Smooth muscle cell (in vitro differentiated cells): ENCODE data around the gene DUS3L. TPM values are rescaled to one million over a fixed set of nuclear protein-coding genes. Genes with fewer than 3 reads are reported as not detected.

Experiments
- DNase-seq: peaks from one replicate; lab custom pipeline; 2025; ENCODE audit not compliant: unreplicated experiment; lab: John Stamatoyannopoulos, UW
- H2AFZ ChIP-seq: fragments of 200-600 bp; sonication (generic); 2 replicates; pipeline ENCODE4 v1.6.0; 2016; ENCODE audit warnings: antibody characterized with exemption, low read depth, mild to moderate bottlenecking
- H3F3A ChIP-seq: fragments of 200-600 bp; sonication (generic); 2 replicates; pipeline ENCODE4 v1.6.0; 2017; ENCODE audit warnings: antibody characterized with exemption, low read depth
- H3K27ac ChIP-seq: fragments of 200-600 bp; sonication (generic); 2 replicates; pipeline ENCODE4 v1.5.1; 2016; ENCODE audit warnings: low read depth, mild to moderate bottlenecking
- H3K27me3 ChIP-seq: fragments of 200-600 bp; sonication (generic); 2 replicates; pipeline ENCODE4 v1.6.1; 2016; ENCODE audit warnings: low read depth, mild to moderate bottlenecking
- H3K36me3 ChIP-seq: fragments of 200-600 bp; sonication (generic); 2 replicates; pipeline ENCODE4 v1.5.1; 2016; ENCODE audit warnings: low read depth
- H3K4me1 ChIP-seq: fragments of 200-600 bp; sonication (generic); 2 replicates; pipeline ENCODE4 v1.5.1; 2016; ENCODE audit warnings: low read depth
- H3K4me2 ChIP-seq: fragments of 200-600 bp; sonication (generic); 2 replicates; pipeline ENCODE4 v1.6.0; 2016; ENCODE audit warnings: mild to moderate bottlenecking
- H3K4me3 ChIP-seq: fragments of 200-600 bp; sonication (generic); 2 replicates; pipeline ENCODE4 v1.5.1; 2016; ENCODE audit warnings: mild to moderate bottlenecking
- H3K79me2 ChIP-seq: fragments of 200-600 bp; sonication (generic); 2 replicates; pipeline ENCODE4 v1.6.0; 2016; ENCODE audit warnings: low read depth, mild to moderate bottlenecking
- H3K9ac ChIP-seq: fragments of 200-600 bp; sonication (generic); 2 replicates; pipeline ENCODE4 v1.6.0; 2016; ENCODE audit warnings: low read depth
- H3K9me3 ChIP-seq: fragments of 200-600 bp; sonication (generic); replicated peaks from 2 replicates; pipeline ENCODE4 v1.5.1; 2016; ENCODE audit warnings: low read depth
- H4K20me1 ChIP-seq: fragments of 200-600 bp; sonication (generic); 2 replicates; pipeline ENCODE4 v1.6.0; 2016; ENCODE audit warnings: low read depth
- CTCF ChIP-seq: fragments of 200-600 bp; sonication (generic); IDR thresholded peaks from 2 replicates; pipeline ENCODE4 v1.5.1; 2017; ENCODE audit warnings: borderline replicate concordance, mild to moderate bottlenecking, antibody characterized with exemption; ENCODE audit not compliant: insufficient read depth, poor library complexity, severe bottlenecking
- whole genome bisulfite sequencing: methylation state at CpG from one replicate; pipeline ENCODE4 v1.1.7; 2016; ENCODE audit warnings: low lambda C conversion rate; 5-methylcytosine and 5-hydroxymethylcytosine counted together
- polyA plus RNA-seq: library from polyadenylated mRNA; unstranded; fragments of >200 nt; fragmentation: Nextera tagmentation; extraction: Ambion mirVana; gene quantifications from 2 replicates; pipeline ENCODE4 v1.2.1, GENCODE V29; 2016
- total RNA-seq: library from RNA; depleted of rRNA; stranded (reverse); fragments of >200 nt; gene quantifications from 2 replicates; pipeline ENCODE4 v1.2.3, GENCODE V29; 2014

Gene DUS3L
- total and polyA plus RNA-seq, 2 experiments from 2014 or later = 18.5 to 19.7 TPM

- Histone ChIP-seq H3K36me3 (no peaks in the 10 kb centered on the region), H2AFZ (no peak overlapping the region), H3K27ac (no peak overlapping the region), H4K20me1 (no peaks in the 10 kb centered on the region), H3K4me3 (no peak overlapping the region), H3K27me3 (no peaks in the 10 kb centered on the region), H3K79me2 (no peaks in the 10 kb centered on the region), H3K4me1 (no peaks in the 10 kb centered on the region), H3K9me3 (no peaks in the 10 kb centered on the region), H3F3A (no peaks in the 10 kb centered on the region), H3K4me2 (no peak overlapping the region), H3K9ac (no peak overlapping the region)
- no peak for TF ChIP-seq CTCF
- DNase-seq = no peak
- 92% methylated on average over 19 of the region's 19 CpGs for WGBS
Measured at GRCh38 chr19:5772416-5772815, 18.5 kb downstream of the DUS3L start.

DNA sequence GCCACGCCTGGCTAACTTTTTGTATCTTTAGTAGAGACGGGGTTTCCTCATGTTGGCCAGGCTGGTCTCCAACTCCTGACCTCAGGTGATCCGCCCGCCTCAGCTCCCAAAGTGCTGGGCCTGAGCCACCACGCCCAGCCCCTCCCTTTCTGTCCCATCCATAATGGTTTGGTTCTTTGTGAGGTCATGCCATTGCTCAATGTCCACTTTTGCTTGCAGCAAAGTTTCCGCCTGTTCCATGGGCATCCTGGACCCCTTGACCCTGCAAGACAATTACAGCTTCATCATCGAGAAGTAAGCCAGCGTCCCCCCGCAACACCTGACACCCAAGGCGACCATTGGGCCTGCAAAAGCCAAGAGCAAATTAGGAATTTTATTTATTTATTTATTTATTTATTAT lies 23.0 kb downstream of the DUS3L start:
- Histone ChIP-seq H3K27me3 (no peaks in the 10 kb centered on the region), H3K4me3 (no peak overlapping the region), H3K4me1 (no peaks in the 10 kb centered on the region), H3K9me3 (no peaks in the 10 kb centered on the region), H3K79me2 (no peaks in the 10 kb centered on the region), H2AFZ (no peak overlapping the region), H4K20me1 (no peaks in the 10 kb centered on the region), H3K4me2 (no peak overlapping the region), H3K27ac (no peak overlapping the region), H3K36me3 (no peaks in the 10 kb centered on the region), H3K9ac (no peak overlapping the region), H3F3A (no peaks in the 10 kb centered on the region)
- no peak for TF ChIP-seq CTCF
- no peak for DNase-seq
- WGBS = 96% methylated on average over 10 of the region's 10 CpGs

GRCh38 chr19:5765220-5765619 lies 25.7 kb downstream of the DUS3L start:
- H3K4me2 ChIP-seq = no peak overlapping the region
- no peaks in the 10 kb centered on the region for H3K27me3 ChIP-seq
- H2AFZ ChIP-seq = no peak overlapping the region
- no peak for DNase-seq
- 95% methylated on average over 3 of the region's 3 CpGs for WGBS
- H3K36me3 ChIP-seq = no peaks in the 10 kb centered on the region
- no peaks in the 10 kb centered on the region for H3K4me1 ChIP-seq
- no peak overlapping the region for H3K27ac ChIP-seq
- no peaks in the 10 kb centered on the region for H3F3A ChIP-seq
- no peaks in the 10 kb centered on the region for H4K20me1 ChIP-seq
- no peak for TF ChIP-seq CTCF
- no peaks in the 10 kb centered on the region for H3K79me2 ChIP-seq
- no peaks in the 10 kb centered on the region for H3K9me3 ChIP-seq
- no peak overlapping the region for H3K4me3 ChIP-seq
- H3K9ac ChIP-seq = no peak overlapping the region

GRCh38 chr19:5762608-5763217 lies 28.2 kb downstream of the DUS3L start:
- DNase-seq = no peak
- Histone ChIP-seq H2AFZ (no peak overlapping the region), H3F3A (no peaks in the 10 kb centered on the region), H3K4me1 (no peaks in the 10 kb centered on the region), H3K27ac (no peak overlapping the region), H3K9me3 (no peaks in the 10 kb centered on the region), H3K4me2 (no peak overlapping the region), H4K20me1 (no peaks in the 10 kb centered on the region), H3K4me3 (no peak overlapping the region), H3K27me3 (no peaks in the 10 kb centered on the region), H3K79me2 (no peaks in the 10 kb centered on the region), H3K36me3 (no peaks in the 10 kb centered on the region), H3K9ac (no peak overlapping the region)
- no peak for TF ChIP-seq CTCF
- WGBS = 96% methylated on average over 5 of the region's 5 CpGs
